ENCODE data around the gene MT2A.

The MT2A gene

GRCh38 chr16:56611281-56611833, 3.0 kb downstream of the MT2A start:
- DNase-seq (ENCODE audit: low spot score), result peak; percentile 94
- Histone ChIP-seq H3K27ac (peak overlapping the region; percentile 91 to 93), H3K4me3 (peak overlapping the region; percentile 82)
- no peak for TF ChIP-seq CTCF (IDR thresholded peaks at IDR 0.05)

GRCh38 chr16:56613706-56614105, 5.3 kb downstream of the MT2A start:
- no peak for TF ChIP-seq CTCF (IDR thresholded peaks at IDR 0.05)
- no peak overlapping the region for H3K27ac ChIP-seq
- H3K4me3 ChIP-seq, result no peak overlapping the region
- DNase-seq (ENCODE audit: low spot score), result no peak

- Histone ChIP-seq H3K27ac (no peak overlapping the region), H3K4me3 (no peak overlapping the region)
- no peak for TF ChIP-seq CTCF (IDR thresholded peaks at IDR 0.05)
- no peak for DNase-seq (ENCODE audit: low spot score)
Measured at GRCh38 chr16:56614549-56614991, 6.2 kb downstream of the MT2A start.

DNA sequence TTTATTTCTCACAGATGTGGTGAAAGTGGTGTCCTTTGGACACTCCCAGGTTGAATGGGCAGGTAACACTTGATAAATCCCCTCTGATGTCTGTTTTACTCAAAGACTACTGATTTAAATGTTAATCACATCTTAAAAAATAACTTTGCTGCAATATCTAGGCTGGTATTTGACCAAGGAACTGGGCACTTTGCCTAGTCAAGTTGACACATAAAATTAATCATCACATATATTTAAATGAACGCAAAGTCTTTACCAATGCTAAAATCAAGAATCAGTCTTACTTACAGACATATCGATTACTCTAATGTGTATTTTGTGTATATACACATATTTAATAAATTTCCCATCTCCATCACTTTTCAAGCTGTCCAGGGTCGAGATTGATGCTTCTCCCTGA, 7.0 kb downstream of the MT2A start:
- Histone ChIP-seq H3K4me3 (no peak overlapping the region), H3K27ac (no peak overlapping the region)
- no peak for DNase-seq (ENCODE audit: low spot score)
- no peak for TF ChIP-seq CTCF (IDR thresholded peaks at IDR 0.05)

DNA sequence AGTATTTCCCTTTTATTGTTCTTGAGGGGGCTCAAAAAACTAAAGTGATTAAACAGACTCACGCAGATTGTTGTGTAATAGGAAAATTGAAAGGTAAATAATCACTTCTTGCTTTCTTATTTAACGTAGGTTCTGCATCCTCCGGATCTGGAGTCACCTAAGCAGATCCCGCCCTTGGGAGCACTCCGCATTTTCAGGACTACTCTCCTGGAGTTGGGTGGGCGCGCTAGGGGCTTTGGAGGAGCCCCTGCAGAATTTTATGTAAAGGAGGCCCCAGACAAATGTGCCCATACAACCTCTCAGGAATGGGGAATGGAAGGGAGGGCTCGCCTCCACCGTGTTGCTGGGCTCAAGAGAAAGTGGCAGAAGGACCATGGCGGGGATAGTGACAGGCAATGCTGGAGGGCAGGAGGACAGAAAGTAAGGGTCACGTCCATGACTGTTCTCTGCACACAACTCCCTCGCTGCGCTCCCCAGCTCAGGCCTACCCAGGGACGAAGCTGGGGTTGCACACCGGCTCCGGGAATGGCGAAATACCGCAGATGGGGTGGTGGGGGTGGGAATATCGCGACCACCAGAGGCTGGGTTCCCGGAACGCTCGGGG, 8.3 kb downstream of the MT2A start:
- peak overlapping the region; percentile 70 for H3K4me3 ChIP-seq
- peak; percentile 66 for DNase-seq (ENCODE audit: low spot score)
- TF ChIP-seq CTCF (IDR thresholded peaks at IDR 0.05), result no peak
- peak overlapping the region; percentile 66 to 70 for H3K27ac ChIP-seq

DNA sequence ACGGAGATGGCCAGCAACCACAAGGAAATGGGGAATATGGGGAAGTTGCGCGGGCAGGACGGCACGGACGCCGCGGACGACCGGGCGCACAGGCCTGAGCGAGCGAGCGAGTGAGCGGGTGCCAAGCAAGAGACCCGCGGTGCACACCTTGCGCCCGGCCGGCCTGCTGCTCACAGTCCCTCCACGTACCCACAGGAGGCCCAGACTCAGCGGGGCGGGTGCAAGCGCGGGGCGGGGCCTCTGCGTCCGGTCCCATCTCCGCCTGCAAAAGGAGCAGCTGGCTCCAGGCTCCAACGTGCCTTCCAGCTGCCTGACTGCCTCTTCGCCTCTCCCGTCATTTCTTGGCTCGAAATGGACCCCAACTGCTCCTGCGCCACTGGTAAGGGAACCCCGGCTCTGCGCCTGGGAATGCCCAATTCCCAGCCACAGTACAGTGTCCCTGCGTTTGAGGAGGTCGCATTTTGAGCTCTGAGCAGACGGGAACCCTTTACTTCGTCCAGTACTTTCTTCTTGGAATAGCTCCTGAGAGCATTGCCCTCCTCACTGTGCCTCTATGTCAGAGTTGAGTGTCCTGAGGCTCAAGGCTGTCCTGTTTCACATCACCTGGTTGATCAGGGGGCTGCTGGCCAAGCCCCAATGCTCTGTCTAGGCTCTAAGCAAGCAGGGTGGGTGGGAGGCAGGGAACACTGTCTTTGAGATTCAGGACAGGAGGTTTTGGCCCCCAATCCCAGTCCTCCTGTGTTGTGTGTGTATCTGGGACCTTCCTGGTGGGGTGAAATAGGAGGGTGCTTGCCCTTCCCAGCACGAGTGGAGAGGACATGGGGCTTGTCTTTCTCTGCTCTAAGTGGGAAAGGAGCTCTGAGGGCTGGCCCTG, 9.1 kb downstream of the MT2A start:
- H3K4me3 ChIP-seq, result peak overlapping the region; percentile 70
- H3K27ac ChIP-seq, result peak overlapping the region; percentile 66 to 70
- TF ChIP-seq CTCF (IDR thresholded peaks at IDR 0.05), result no peak
- DNase-seq (ENCODE audit: low spot score), result peak; percentile 86
